Common myeloid progenitor, CD34-positive (primary cell): ENCODE results near the gene TMC1.

ENCODE experiments used
- CTCF ChIA-PET: fragments of 350-600 bp; sonication (Branson Sonifier 250); formaldehyde crosslinking; loops from one replicate; lab custom pipeline; 2021; ENCODE audit warnings: antibody characterized with exemption; lab: Charles Lee
- POLR2A ChIA-PET: fragments of 350-600 bp; sonication (Branson Sonifier 250); formaldehyde crosslinking; loops from one replicate; lab custom pipeline; 2021; ENCODE audit warnings: antibody characterized with exemption; lab: Charles Lee
- DNase-seq, 3 donors: peaks; one replicate each; pipeline versions ENCODE4 v3.0.0 to v3.0.0-alpha.2; 2013
- H3K27ac ChIP-seq, 2 experiments: 1 replicate in 1 of 2; 2 replicates in 1 of 2; pipeline ENCODE4 v1.7.0; 2013; ENCODE audit warnings: inconsistent platforms in 2 of 2, low read length in 2 of 2, mild to moderate bottlenecking in 2 of 2, low read depth in 1 of 2, moderate library complexity in 1 of 2; ENCODE audit not compliant: severe bottlenecking in 2 of 2, insufficient read depth in 1 of 2, poor library complexity in 1 of 2
- H3K27me3 ChIP-seq, 5 experiments: replicated peaks in 2 of 5; 1 replicate in 3 of 5; 2 replicates in 2 of 5; pipeline versions ENCODE4 v1.6.1 to v1.7.0; 2013; ENCODE audit warnings: low read length in 4 of 5, mild to moderate bottlenecking in 2 of 5, moderate library complexity in 2 of 5, inconsistent platforms in 1 of 5; ENCODE audit not compliant: insufficient read depth in 5 of 5, control insufficient read depth in 4 of 5
- H3K36me3 ChIP-seq, 4 experiments: 1 replicate in 2 of 4; 2 replicates in 2 of 4; pipeline versions ENCODE4 v1.6.1 to v1.7.0; 2013; ENCODE audit warnings: low read length in 3 of 4, control low read depth in 1 of 4, mild to moderate bottlenecking in 1 of 4; ENCODE audit not compliant: control insufficient read depth in 4 of 4, insufficient read depth in 4 of 4
- H3K4me1 ChIP-seq, 4 experiments: 1 replicate in 3 of 4; 2 replicates in 1 of 4; pipeline versions ENCODE4 v1.6.1 to v1.7.1; 2013; ENCODE audit warnings: low read length in 3 of 4, mild to moderate bottlenecking in 3 of 4, control low read depth in 1 of 4, inconsistent platforms in 1 of 4, moderate library complexity in 1 of 4; ENCODE audit not compliant: control insufficient read depth in 4 of 4, insufficient read depth in 4 of 4; ENCODE audit errors: control extremely low read depth in 1 of 4
- H3K4me3 ChIP-seq, 7 experiments: 1 replicate in 4 of 7; 2 replicates in 3 of 7; pipeline versions ENCODE4 v1.5.1 to v1.7.0; 2013; ENCODE audit warnings: mild to moderate bottlenecking in 7 of 7, low read length in 6 of 7, moderate library complexity in 6 of 7, inconsistent platforms in 2 of 7, low read depth in 2 of 7, control low read depth in 1 of 7; ENCODE audit not compliant: insufficient read depth in 4 of 7, control insufficient read depth in 1 of 7; ENCODE audit errors: extremely low read depth in 1 of 7
- H3K9me3 ChIP-seq, 5 experiments: 1 replicate in 4 of 5; 2 replicates in 1 of 5; pipeline versions ENCODE4 v1.6.1 to v1.7.1; 2013; ENCODE audit warnings: low read length in 4 of 5, mild to moderate bottlenecking in 2 of 5, inconsistent platforms in 1 of 5, low read depth in 1 of 5, moderate library complexity in 1 of 5; ENCODE audit not compliant: control insufficient read depth in 4 of 5, insufficient read depth in 2 of 5; ENCODE audit errors: control extremely low read depth in 1 of 5
- WGBS: methylation state at CpG from one replicate; pipeline ENCODE4 v1.1.5; 2013; ENCODE audit not compliant: insufficient coverage; 5-methylcytosine and 5-hydroxymethylcytosine counted together

TMC1 gene

GRCh38 chr9:72590824-72591223 is 69.4 kb downstream of the TMC1 start:
- ChIA-PET POLR2A (no interaction called here), CTCF (interaction anchor here (1.9 to 14.0 kb wide), 3 partner anchors 10 to 312 kb away, joined by 4 to 118 read pairs (median 14); no protein-coding TSS in a partner anchor)
- no peaks in the 10 kb centered on the region for H3K9me3 ChIP-seq
- peaks cover 0 to 1% (median 0%) of the 10 kb centered on the region in 5 experiments for H3K27me3 ChIP-seq
- no peak for DNase-seq
- 100% methylated on average over 2 of the region's 3 CpGs for WGBS
- H3K27ac ChIP-seq = no peak overlapping the region
- peaks cover 0 to 9% (median 3%) of the 10 kb centered on the region in 4 experiments for H3K4me1 ChIP-seq
- H3K36me3 ChIP-seq = no peaks in the 10 kb centered on the region
- no peak overlapping the region for H3K4me3 ChIP-seq

GRCh38 chr9:72592502-72593403 is 71.3 kb downstream of the TMC1 start:
- CTCF ChIA-PET = interaction anchor here (0.8 to 14.0 kb wide), 11 partner anchors 8 to 553 kb away, joined by 3 to 118 read pairs (median 4); partner anchors contain the start of gene ZFAND5
- peak; percentile 64 to 80 (median 75) for DNase-seq
- Histone ChIP-seq H3K4me1 (peaks cover 0 to 1% (median 0%) of the 10 kb centered on the region in 4 experiments), H3K27ac (no peak overlapping the region), H3K9me3 (no peaks in the 10 kb centered on the region), H3K36me3 (no peaks in the 10 kb centered on the region), H3K4me3 (no peak overlapping the region), H3K27me3 (peaks cover 0 to 1% (median 0%) of the 10 kb centered on the region in 5 experiments)
- POLR2A ChIA-PET = no interaction called here
- 29% methylated on average over 3 of the region's 5 CpGs for WGBS

- Histone ChIP-seq H3K27me3 (peaks cover 0 to 2% (median 0%) of the 10 kb centered on the region in 5 experiments), H3K36me3 (no peaks in the 10 kb centered on the region), H3K4me3 (no peak overlapping the region), H3K27ac (no peak overlapping the region), H3K9me3 (no peaks in the 10 kb centered on the region), H3K4me1 (peaks cover 0 to 1% (median 0%) of the 10 kb centered on the region in 4 experiments)
- POLR2A ChIA-PET = no interaction called here
- CTCF ChIA-PET = interaction anchor here (0.8 to 14.0 kb wide), 3 partner anchors 318 to 557 kb away, joined by 3 to 118 read pairs (median 4); no protein-coding TSS in a partner anchor
- peak; percentile 4 to 39 (median 37) for DNase-seq
- 58% methylated on average over 4 of the region's 6 CpGs for WGBS
Measured at GRCh38 chr9:72596451-72597180, 75.2 kb downstream of the TMC1 start.

GRCh38 chr9:72597181-72597517 is 75.7 kb downstream of the TMC1 start:
- Histone ChIP-seq H3K27ac (no peak overlapping the region), H3K27me3 (peaks cover 0 to 2% (median 0%) of the 10 kb centered on the region in 5 experiments), H3K36me3 (no peaks in the 10 kb centered on the region), H3K9me3 (no peaks in the 10 kb centered on the region), H3K4me3 (no peak overlapping the region), H3K4me1 (peaks cover 0 to 1% (median 0%) of the 10 kb centered on the region in 4 experiments)
- CTCF ChIA-PET = interaction anchor here (0.8 to 14.0 kb wide), 3 partner anchors 318 to 558 kb away, joined by 3 to 118 read pairs (median 4); no protein-coding TSS in a partner anchor
- 89% methylated on average over 6 of the region's 8 CpGs for WGBS
- POLR2A ChIA-PET = no interaction called here
- no peak for DNase-seq

- peaks cover 0 to 1% (median 0%) of the 10 kb centered on the region in 4 experiments for H3K4me1 ChIP-seq
- H3K4me3 ChIP-seq = no peak overlapping the region
- peaks cover 0 to 2% (median 0%) of the 10 kb centered on the region in 5 experiments for H3K27me3 ChIP-seq
- no peak overlapping the region for H3K27ac ChIP-seq
- H3K9me3 ChIP-seq = no peaks in the 10 kb centered on the region
- WGBS = 96% methylated on average over 3 of the region's 3 CpGs
- H3K36me3 ChIP-seq = no peaks in the 10 kb centered on the region
- POLR2A ChIA-PET = no interaction called here
- DNase-seq = no peak
- CTCF ChIA-PET = interaction anchor here (0.8 to 14.0 kb wide), 2 partner anchors 150 to 319 kb away, joined by 3 to 118 read pairs; no protein-coding TSS in a partner anchor
Measured at GRCh38 chr9:72597601-72598000, 76.2 kb downstream of the TMC1 start.

- H3K9me3 ChIP-seq = no peaks in the 10 kb centered on the region
- ChIA-PET POLR2A (interaction anchor here (0.6 kb wide), 1 partner anchor 319 kb away, joined by 3 read pairs; no protein-coding TSS in a partner anchor), CTCF (interaction anchor here (0.8 to 14.0 kb wide), 2 partner anchors 151 to 320 kb away, joined by 3 to 118 read pairs; no protein-coding TSS in a partner anchor)
- H3K27me3 ChIP-seq = peaks cover 0 to 2% (median 0%) of the 10 kb centered on the region in 5 experiments
- no peaks in the 10 kb centered on the region for H3K36me3 ChIP-seq
- WGBS = no CpG with 5 or more reads among the region's 3 CpGs
- H3K4me3 ChIP-seq = no peak overlapping the region
- H3K27ac ChIP-seq = no peak overlapping the region
- DNase-seq = no peak
- no peaks in the 10 kb centered on the region for H3K4me1 ChIP-seq
Measured at GRCh38 chr9:72598639-72599038, 77.2 kb downstream of the TMC1 start.
